WERI-Rb-1 (cell line): ENCODE results near the gene NALCN.

ENCODE experiments used
- DNase-seq: peaks from one replicate; pipeline ENCODE4 v3.0.0-alpha.2; 2020
- H3K27ac ChIP-seq: fragments of 250-450 bp; sonication (Bioruptor Pico); 2 replicates; pipeline ENCODE4 v1.5.1; 2020; ENCODE audit warnings: mild to moderate bottlenecking, moderate library complexity
- H3K27me3 ChIP-seq: fragments of 250-450 bp; sonication (Bioruptor Pico); 2 replicates; pipeline ENCODE4 v1.5.1; 2021; ENCODE audit warnings: mild to moderate bottlenecking, low read depth, moderate library complexity; ENCODE audit not compliant: insufficient read depth, severe bottlenecking
- H3K36me3 ChIP-seq: fragments of 250-450 bp; sonication (Bioruptor Pico); 2 replicates; pipeline ENCODE4 v1.5.1; 2020; ENCODE audit warnings: mild to moderate bottlenecking, moderate library complexity
- H3K4me3 ChIP-seq: 2 replicates; pipeline ENCODE4 v1.5.1; 2011; ENCODE audit warnings: low read depth, mild to moderate bottlenecking, control low read depth, low read length
- H3K9me3 ChIP-seq: fragments of 250-450 bp; sonication (Bioruptor Pico); 2 replicates; pipeline ENCODE4 v1.5.1; 2021; ENCODE audit warnings: mild to moderate bottlenecking, moderate library complexity; ENCODE audit not compliant: severe bottlenecking
- CTCF ChIP-seq: IDR thresholded peaks from 2 replicates; pipeline ENCODE4 v1.5.1; 2011; ENCODE audit warnings: low read depth, mild to moderate bottlenecking, control low read depth, inconsistent platforms, low read length

The NALCN gene

GRCh38 chr13:101408154-101408553 is 8.2 kb downstream of the NALCN start:
- no peak overlapping the region for H3K4me3 ChIP-seq
- no peak for DNase-seq
- TF ChIP-seq CTCF, result no peak
- peaks cover 3% of the 10 kb centered on the region for H3K9me3 ChIP-seq
- H3K36me3 ChIP-seq, result no peaks in the 10 kb centered on the region
- H3K27me3 ChIP-seq, result no peaks in the 10 kb centered on the region
- no peak overlapping the region for H3K27ac ChIP-seq

GRCh38 chr13:101406791-101407190 is 9.5 kb downstream of the NALCN start:
- no peak overlapping the region for H3K4me3 ChIP-seq
- no peaks in the 10 kb centered on the region for H3K27me3 ChIP-seq
- H3K36me3 ChIP-seq, result no peaks in the 10 kb centered on the region
- no peak for DNase-seq
- peaks cover 3% of the 10 kb centered on the region for H3K9me3 ChIP-seq
- H3K27ac ChIP-seq, result no peak overlapping the region
- no peak for TF ChIP-seq CTCF

- H3K36me3 ChIP-seq, result no peaks in the 10 kb centered on the region
- no peak for TF ChIP-seq CTCF
- no peak for DNase-seq
- H3K4me3 ChIP-seq, result no peak overlapping the region
- no peaks in the 10 kb centered on the region for H3K27me3 ChIP-seq
- no peak overlapping the region for H3K27ac ChIP-seq
- no peaks in the 10 kb centered on the region for H3K9me3 ChIP-seq
These were observed 15.1 kb downstream of the NALCN start for GRCh38 chr13:101401196-101401595.

- no peaks in the 10 kb centered on the region for H3K36me3 ChIP-seq
- no peak for DNase-seq
- TF ChIP-seq CTCF, result no peak
These were observed 16.9 kb downstream of the NALCN start for GRCh38 chr13:101399365-101399764.

GRCh38 chr13:101398920-101399319 is 17.4 kb downstream of the NALCN start:
- Histone ChIP-seq H3K4me3 (no peak overlapping the region), H3K27me3 (no peaks in the 10 kb centered on the region), H3K27ac (no peak overlapping the region), H3K36me3 (no peaks in the 10 kb centered on the region), H3K9me3 (no peaks in the 10 kb centered on the region)
- TF ChIP-seq CTCF, result no peak
- no peak for DNase-seq

More at GRCh38 chr13:101399365-101399764, 16.9 kb downstream of the NALCN start:
- no peak overlapping the region for H3K4me3 ChIP-seq
- H3K9me3 ChIP-seq, result no peaks in the 10 kb centered on the region
- H3K27me3 ChIP-seq, result no peaks in the 10 kb centered on the region
- H3K27ac ChIP-seq, result no peak overlapping the region

- DNase-seq, result no peak
- no peak for TF ChIP-seq CTCF
- no peak overlapping the region for H3K27ac ChIP-seq
These were observed 18.1 kb downstream of the NALCN start for GRCh38 chr13:101398191-101398590.

More at GRCh38 chr13:101398191-101398590, 18.1 kb downstream of the NALCN start:
- no peaks in the 10 kb centered on the region for H3K27me3 ChIP-seq
- no peaks in the 10 kb centered on the region for H3K9me3 ChIP-seq
- no peaks in the 10 kb centered on the region for H3K36me3 ChIP-seq
- no peak overlapping the region for H3K4me3 ChIP-seq
